T-helper 2 cell treated with Interferon-gamma antibody and Interleukin-4, amounts not matched to agents 5 μg/mL and 100 μg/mL, for 36 hours (primary cell): ENCODE results near the gene GTF3C5.
"Not testable (repeated sequence)": the region's sequence is repeated elsewhere in the genome, so short reads cannot be mapped to it uniquely, and the experiment has no call there.

Source experiments
- DNase-seq: peaks from one replicate; pipeline ENCODE4 v3.0.0; 2021; ENCODE audit warnings: low spot score
- H3K27ac Mint-ChIP-seq: one replicate; pipeline ENCODE4 v1.8.0; 2021; ENCODE audit warnings: mild to moderate bottlenecking, mixed read lengths
- H3K27me3 Mint-ChIP-seq: one replicate; pipeline ENCODE4 v1.8.0; 2021; ENCODE audit warnings: low read depth, mixed read lengths
- H3K36me3 Mint-ChIP-seq: one replicate; pipeline ENCODE4 v1.8.0; 2021; ENCODE audit warnings: low read depth, mixed read lengths
- H3K4me1 Mint-ChIP-seq: one replicate; pipeline ENCODE4 v1.8.0; 2021; ENCODE audit warnings: low read depth, mixed read lengths
- H3K4me3 Mint-ChIP-seq: one replicate; pipeline ENCODE4 v1.8.0; 2022; ENCODE audit warnings: mild to moderate bottlenecking, moderate library complexity, mixed read lengths
- H3K9me3 Mint-ChIP-seq: one replicate; pipeline ENCODE4 v1.8.0; 2021; ENCODE audit warnings: mixed read lengths

Gene GTF3C5

DNA sequence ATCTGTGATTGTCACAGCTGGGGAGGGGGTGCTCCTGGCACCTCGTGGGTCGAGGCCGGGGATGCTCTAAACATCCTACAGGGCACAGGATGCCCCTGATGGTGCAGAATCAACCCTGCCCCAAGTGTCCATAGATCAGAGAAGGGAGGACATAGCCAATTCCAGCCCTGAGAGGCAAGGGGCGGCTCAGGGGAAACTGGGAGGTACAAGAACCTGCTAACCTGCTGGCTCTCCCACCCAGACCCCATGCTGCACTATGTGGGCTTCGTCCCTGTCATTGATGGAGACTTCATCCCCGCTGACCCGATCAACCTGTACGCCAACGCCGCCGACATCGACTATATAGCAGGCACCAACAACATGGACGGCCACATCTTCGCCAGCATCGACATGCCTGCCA, 37.6 kb downstream of the GTF3C5 start:
- not testable (repeated sequence) for H3K9me3 Mint-ChIP-seq, H3K4me1 Mint-ChIP-seq, H3K27me3 Mint-ChIP-seq

DNA sequence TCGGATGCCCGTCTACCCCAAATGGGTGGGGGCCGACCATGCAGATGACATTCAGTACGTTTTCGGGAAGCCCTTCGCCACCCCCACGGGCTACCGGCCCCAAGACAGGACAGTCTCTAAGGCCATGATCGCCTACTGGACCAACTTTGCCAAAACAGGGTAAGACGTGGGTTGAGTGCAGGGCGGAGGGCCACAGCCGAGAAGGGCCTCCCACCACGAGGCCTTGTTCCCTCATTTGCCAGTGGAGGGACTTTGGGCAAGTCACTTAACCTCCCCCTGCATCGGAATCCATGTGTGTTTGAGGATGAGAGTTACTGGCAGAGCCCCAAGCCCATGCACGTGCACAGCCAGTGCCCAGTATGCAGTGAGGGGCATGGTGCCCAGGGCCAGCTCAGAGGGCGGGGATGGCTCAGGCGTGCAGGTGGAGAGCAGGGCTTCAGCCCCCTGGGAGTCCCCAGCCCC, 39.7 kb downstream of the GTF3C5 start:
- H3K27me3 Mint-ChIP-seq, H3K27ac Mint-ChIP-seq, H3K4me3 Mint-ChIP-seq, H3K4me1 Mint-ChIP-seq, H3K36me3 Mint-ChIP-seq, DNase-seq, H3K9me3 Mint-ChIP-seq: not testable (repeated sequence)

More for the DNA sequence above, 37.6 kb downstream of the GTF3C5 start:
- not testable (repeated sequence) for DNase-seq, H3K36me3 Mint-ChIP-seq, H3K27ac Mint-ChIP-seq, H3K4me3 Mint-ChIP-seq

- H3K36me3 Mint-ChIP-seq, H3K4me1 Mint-ChIP-seq, H3K4me3 Mint-ChIP-seq, H3K27ac Mint-ChIP-seq, DNase-seq, H3K27me3 Mint-ChIP-seq, H3K9me3 Mint-ChIP-seq: not testable (repeated sequence)
These were observed 40.2 kb downstream of the GTF3C5 start for GRCh38 chr9:133070985-133071384.

DNA sequence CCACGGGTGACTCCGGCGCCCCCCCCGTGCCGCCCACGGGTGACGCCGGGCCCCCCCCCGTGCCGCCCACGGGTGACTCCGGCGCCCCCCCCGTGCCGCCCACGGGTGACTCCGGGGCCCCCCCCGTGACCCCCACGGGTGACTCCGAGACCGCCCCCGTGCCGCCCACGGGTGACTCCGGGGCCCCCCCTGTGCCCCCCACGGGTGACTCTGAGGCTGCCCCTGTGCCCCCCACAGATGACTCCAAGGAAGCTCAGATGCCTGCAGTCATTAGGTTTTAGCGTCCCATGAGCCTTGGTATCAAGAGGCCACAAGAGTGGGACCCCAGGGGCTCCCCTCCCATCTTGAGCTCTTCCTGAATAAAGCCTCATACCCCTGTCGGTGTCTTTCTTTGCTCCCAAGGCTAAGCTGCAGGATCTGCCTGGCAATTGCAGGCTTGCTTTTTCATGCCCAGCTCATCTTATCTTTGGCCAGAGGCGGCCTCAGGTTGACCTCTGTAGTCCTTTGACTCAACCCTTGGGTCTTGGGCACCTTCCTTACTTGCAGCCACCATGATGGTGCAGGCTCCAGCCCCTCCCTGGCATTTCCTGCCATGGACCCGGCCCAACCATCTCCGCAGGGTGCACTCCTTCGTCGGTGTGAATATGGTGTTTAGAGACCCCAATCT, 40.8 kb downstream of the GTF3C5 start:
- Mint-ChIP-seq H3K36me3 (peaks cover 6% of the 10 kb centered on the region), H3K4me1 (no peaks in the 10 kb centered on the region), H3K9me3 (no peaks in the 10 kb centered on the region), H3K4me3 (no peak overlapping the region), H3K27ac (no peak overlapping the region), H3K27me3 (peaks cover 4% of the 10 kb centered on the region)
- DNase-seq: no peak

DNA sequence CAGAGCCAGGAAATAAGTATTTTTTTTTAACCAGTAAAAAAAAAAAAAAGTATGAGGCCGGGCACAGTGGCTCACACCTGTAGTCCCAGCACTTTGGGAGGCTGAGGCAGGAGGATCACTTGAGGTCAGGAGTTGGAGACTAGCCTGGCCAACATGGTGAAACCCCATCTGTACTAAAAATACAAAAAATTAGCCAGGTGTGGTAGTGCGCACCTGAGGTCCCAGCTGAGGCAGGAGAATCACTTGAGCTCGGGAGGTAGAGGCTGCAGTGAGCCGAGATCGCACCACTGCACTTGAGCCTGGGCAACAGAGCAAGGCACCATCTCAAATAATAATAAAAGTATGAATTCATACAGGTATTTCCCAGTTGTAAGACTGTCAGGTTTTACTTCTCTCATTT, 41.4 kb downstream of the GTF3C5 start:
- H3K4me3 Mint-ChIP-seq, H3K9me3 Mint-ChIP-seq, DNase-seq, H3K27me3 Mint-ChIP-seq, H3K36me3 Mint-ChIP-seq, H3K27ac Mint-ChIP-seq, H3K4me1 Mint-ChIP-seq: not testable (repeated sequence)

DNA sequence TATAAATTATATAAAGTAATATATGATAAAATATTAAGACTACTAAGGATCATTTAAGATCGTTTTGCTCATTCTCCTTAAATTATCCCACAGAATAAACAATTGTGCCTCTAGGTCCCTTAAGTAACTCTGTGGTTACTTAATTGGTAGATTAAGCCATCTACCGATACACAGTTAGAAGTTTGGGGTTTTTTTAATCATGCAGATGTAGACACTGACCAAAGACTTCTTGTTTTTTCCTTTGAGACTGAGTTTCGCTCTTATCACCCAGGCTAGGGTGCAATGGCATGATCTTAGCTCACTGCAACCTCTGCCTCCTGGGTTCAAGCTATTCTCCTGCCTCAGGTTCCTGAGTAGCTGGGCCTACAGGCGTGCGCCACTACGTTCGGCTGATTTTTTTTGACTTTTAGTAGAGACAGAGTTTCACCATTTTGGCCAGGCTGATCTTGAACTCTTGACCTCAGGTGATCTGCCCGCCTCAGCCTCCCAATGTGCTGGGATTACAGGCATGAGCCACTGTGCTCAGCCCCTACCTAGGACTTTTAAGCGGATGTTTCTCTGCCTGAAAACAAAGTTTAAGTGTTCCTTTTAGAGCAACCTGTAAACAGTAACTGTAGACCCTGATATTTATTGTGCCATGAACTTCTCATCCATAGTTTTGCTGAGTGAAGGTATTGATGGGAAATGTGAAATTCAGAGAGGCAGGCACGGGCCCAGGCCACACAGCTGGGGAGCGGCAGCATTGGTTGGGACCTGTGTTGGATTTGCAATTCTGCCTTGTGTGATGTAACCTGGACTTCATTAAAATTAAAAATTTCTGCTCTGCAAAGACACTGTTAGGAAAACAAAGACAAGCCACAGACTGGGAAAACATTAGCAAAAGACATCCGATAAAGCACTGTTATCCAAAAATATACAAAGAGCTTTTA, 42.6 kb downstream of the GTF3C5 start:
- no peaks in the 10 kb centered on the region for H3K9me3 Mint-ChIP-seq
- no peak for DNase-seq
- H3K4me3 Mint-ChIP-seq: no peak overlapping the region
- H3K4me1 Mint-ChIP-seq: no peaks in the 10 kb centered on the region
- no peak overlapping the region for H3K27ac Mint-ChIP-seq
- peaks cover 6% of the 10 kb centered on the region for H3K36me3 Mint-ChIP-seq
- H3K27me3 Mint-ChIP-seq: peaks cover 6% of the 10 kb centered on the region

GRCh38 chr9:133074111-133074651, 43.4 kb downstream of the GTF3C5 start:
- no peak for DNase-seq
- Mint-ChIP-seq H3K4me1 (no peaks in the 10 kb centered on the region), H3K4me3 (no peak overlapping the region), H3K27ac (no peak overlapping the region), H3K36me3 (peaks cover 6% of the 10 kb centered on the region), H3K9me3 (no peaks in the 10 kb centered on the region), H3K27me3 (peaks cover 10% of the 10 kb centered on the region)

DNA sequence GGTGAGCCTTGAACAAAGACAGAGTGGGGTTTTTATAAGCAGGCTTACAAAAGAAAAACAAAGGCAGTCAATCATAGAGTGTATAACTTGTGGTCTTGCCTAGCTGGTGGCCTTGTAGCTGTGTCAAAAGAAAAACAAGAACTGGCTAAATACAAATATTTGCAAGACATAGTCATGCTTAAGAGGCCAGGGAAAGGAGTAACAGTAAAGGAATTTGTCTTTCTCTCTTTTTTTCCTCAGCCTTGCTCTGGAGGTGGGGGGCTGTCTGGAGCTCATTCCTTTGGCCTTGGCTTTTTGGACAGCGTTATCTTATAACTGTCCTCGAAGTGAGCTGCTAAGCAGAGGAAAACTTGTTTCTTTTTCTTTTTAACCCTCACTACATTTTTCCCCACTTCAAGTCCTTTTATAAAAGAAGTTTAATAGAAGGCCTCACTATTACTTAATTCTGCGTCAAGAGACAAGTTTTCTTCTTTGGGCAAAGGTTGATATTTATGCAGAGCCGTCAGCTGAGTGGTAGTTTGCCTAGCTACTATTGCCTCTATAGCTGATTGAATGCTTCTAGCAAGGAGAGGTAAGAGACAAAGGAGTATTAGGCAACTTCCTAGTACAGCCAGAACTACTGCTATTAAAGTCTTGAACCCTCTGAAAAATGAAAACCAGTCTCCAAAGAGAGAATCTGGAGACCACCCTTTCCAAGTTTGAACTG, 45.3 kb downstream of the GTF3C5 start:
- Mint-ChIP-seq H3K27ac (no peak overlapping the region), H3K4me3 (no peak overlapping the region), H3K9me3 (no peaks in the 10 kb centered on the region), H3K27me3 (peaks cover 16% of the 10 kb centered on the region), H3K36me3 (peaks cover 3% of the 10 kb centered on the region), H3K4me1 (no peaks in the 10 kb centered on the region)
- no peak for DNase-seq

GRCh38 chr9:133076691-133077090, 45.9 kb downstream of the GTF3C5 start:
- no peaks in the 10 kb centered on the region for H3K4me1 Mint-ChIP-seq

GRCh38 chr9:133078486-133078885, 47.7 kb downstream of the GTF3C5 start:
- H3K27me3 Mint-ChIP-seq: peaks cover 16% of the 10 kb centered on the region
- no peak for DNase-seq
- no peaks in the 10 kb centered on the region for H3K36me3 Mint-ChIP-seq
- H3K27ac Mint-ChIP-seq: no peak overlapping the region
- no peaks in the 10 kb centered on the region for H3K9me3 Mint-ChIP-seq
- H3K4me3 Mint-ChIP-seq: no peak overlapping the region
- H3K4me1 Mint-ChIP-seq: no peaks in the 10 kb centered on the region

More at GRCh38 chr9:133076691-133077090, 45.9 kb downstream of the GTF3C5 start:
- H3K9me3 Mint-ChIP-seq: no peaks in the 10 kb centered on the region
- H3K36me3 Mint-ChIP-seq: peaks cover 2% of the 10 kb centered on the region
- no peak overlapping the region for H3K4me3 Mint-ChIP-seq
- peaks cover 16% of the 10 kb centered on the region for H3K27me3 Mint-ChIP-seq
- no peak for DNase-seq
- no peak overlapping the region for H3K27ac Mint-ChIP-seq

DNA sequence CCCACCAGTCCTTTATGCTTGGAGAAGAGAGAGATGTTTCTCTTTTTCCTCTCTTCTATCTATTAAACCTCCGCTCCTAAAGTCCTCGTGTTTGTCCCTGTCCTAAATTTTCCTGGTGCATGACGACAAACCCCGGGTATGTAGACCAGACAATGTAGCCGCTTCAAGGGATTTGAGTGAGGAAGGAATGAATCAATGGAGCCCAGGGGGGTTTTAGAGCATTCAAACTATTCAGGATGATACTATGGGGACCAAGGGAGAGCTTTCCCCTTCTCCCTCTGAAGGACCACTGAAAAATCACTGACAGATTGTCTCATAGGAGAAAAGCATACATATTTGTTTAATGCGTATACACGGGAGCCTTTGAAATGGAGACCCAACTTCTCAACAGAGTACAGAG, 49.4 kb downstream of the GTF3C5 start:
- Mint-ChIP-seq H3K4me3 (no peak overlapping the region), H3K9me3 (no peaks in the 10 kb centered on the region), H3K27me3 (peaks cover 16% of the 10 kb centered on the region), H3K36me3 (no peaks in the 10 kb centered on the region), H3K4me1 (no peaks in the 10 kb centered on the region), H3K27ac (no peak overlapping the region)
- no peak for DNase-seq

DNA sequence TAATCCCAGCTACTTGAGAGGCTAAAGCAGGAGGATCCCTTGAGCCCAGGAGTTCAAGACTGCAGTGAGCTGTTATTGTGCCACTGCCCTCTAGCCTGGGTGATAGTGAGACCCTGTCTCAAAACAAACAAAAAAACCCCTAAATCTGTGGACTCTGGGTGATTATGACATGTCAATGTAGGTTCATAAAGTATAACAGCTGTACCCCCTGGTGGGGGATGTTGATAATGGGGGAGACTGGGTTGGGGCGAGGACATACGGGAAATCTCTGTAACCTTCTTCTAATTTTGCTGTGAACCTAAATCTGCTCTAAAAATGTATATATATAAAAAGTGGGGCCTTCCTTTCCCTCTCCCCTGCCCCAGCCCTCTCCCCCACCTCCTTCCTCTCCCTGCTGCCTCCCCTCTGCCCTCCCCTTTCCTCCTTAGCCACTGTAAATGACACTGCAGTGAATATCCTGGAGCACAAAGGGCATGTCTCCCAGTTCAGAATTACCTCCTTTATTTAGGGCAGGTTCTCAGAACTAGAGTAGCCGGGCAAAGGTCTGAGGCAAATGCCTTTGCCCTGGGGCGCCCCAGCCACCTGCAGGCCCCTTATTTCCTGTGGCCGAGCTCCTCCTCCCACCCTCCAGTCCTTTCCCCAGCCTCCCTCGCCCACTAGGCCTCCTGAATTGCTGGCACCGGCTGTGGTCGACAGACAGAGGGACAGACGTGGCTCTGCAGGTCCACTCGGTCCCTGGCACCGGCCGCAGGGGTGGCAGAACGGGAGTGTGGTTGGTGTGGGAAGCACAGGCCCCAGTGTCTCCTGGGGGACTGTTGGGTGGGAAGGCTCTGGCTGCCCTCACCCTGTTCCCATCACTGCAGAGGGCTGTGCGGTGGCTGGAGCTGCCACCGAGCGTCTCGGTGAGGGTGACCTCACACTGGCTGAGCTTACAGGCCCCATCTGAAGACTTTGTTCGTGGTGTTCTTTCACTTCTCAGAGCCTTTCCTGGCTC, 50.3 kb downstream of the GTF3C5 start:
- peaks cover 12% of the 10 kb centered on the region for H3K27me3 Mint-ChIP-seq
- H3K27ac Mint-ChIP-seq, H3K4me1 Mint-ChIP-seq, H3K9me3 Mint-ChIP-seq, H3K36me3 Mint-ChIP-seq, DNase-seq, H3K4me3 Mint-ChIP-seq: not testable (repeated sequence)
